ENCODE data around the gene PWP2.
"Not testable (repeated sequence)": the region's sequence is repeated elsewhere in the genome, so short reads cannot be mapped to it uniquely, and the experiment has no call there.

Gene PWP2

GRCh38 chr21:44167527-44167926 is 60.3 kb downstream of the PWP2 start:
- not testable (repeated sequence) for DNase-seq

- DNase-seq, result not testable (repeated sequence)
Measured at GRCh38 chr21:44170326-44170725, 63.1 kb downstream of the PWP2 start.

GRCh38 chr21:44170863-44171262 is 63.7 kb downstream of the PWP2 start:
- not testable (repeated sequence) for DNase-seq

GRCh38 chr21:44171962-44172572 is 64.9 kb downstream of the PWP2 start:
- DNase-seq, result not testable (repeated sequence)

- DNase-seq, result not testable (repeated sequence)
Measured at GRCh38 chr21:44172741-44173140, 65.5 kb downstream of the PWP2 start.

GRCh38 chr21:44175189-44175588 is 68.0 kb downstream of the PWP2 start:
- not testable (repeated sequence) for DNase-seq

GRCh38 chr21:44176127-44176526 is 68.9 kb downstream of the PWP2 start:
- DNase-seq, result not testable (repeated sequence)

All from NCI-H1092 (cell line).